ENCODE results near the gene NRDC.

DNA sequence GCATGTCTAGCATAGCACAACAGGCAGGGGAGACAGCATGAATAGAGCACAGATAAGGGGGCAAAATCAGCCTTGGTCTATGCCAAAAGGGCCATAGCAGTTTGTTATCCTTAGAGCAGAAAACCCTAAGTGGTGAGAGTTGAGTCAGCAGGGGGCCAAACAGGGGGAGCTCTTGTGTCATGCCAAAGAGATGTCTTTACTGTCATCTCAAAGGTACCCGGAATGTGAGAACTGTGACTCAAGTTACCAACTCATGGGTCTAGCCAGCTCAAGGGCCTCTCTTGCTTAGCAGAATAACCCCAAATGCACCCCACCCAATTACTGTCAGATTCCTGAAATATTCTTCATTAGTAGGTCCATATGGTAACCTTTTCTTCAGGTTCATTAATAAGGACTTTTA, 45.9 kb upstream of the NRDC start:
- TF ChIP-seq, protein P1, sequence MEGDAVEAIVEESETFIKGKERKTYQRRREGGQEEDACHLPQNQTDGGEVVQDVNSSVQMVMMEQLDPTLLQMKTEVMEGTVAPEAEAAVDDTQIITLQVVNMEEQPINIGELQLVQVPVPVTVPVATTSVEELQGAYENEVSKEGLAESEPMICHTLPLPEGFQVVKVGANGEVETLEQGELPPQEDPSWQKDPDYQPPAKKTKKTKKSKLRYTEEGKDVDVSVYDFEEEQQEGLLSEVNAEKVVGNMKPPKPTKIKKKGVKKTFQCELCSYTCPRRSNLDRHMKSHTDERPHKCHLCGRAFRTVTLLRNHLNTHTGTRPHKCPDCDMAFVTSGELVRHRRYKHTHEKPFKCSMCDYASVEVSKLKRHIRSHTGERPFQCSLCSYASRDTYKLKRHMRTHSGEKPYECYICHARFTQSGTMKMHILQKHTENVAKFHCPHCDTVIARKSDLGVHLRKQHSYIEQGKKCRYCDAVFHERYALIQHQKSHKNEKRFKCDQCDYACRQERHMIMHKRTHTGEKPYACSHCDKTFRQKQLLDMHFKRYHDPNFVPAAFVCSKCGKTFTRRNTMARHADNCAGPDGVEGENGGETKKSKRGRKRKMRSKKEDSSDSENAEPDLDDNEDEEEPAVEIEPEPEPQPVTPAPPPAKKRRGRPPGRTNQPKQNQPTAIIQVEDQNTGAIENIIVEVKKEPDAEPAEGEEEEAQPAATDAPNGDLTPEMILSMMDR (IDR thresholded peaks at IDR 0.05): no peak
- no peak for TF ChIP-seq POLR2AphosphoS5 (IDR thresholded peaks at IDR 0.05)
- TF ChIP-seq POLR2A (IDR thresholded peaks at IDR 0.05; ENCODE audit: low read depth): no peak
